ENCODE data around the gene MRPL38. TPM values are rescaled to one million over a fixed set of nuclear protein-coding genes. Genes with fewer than 3 reads are reported as not detected.

Gene MRPL38
- total and polyA plus RNA-seq, 4 donors: 23.0 to 63.9 (median 50.5) TPM

DNA sequence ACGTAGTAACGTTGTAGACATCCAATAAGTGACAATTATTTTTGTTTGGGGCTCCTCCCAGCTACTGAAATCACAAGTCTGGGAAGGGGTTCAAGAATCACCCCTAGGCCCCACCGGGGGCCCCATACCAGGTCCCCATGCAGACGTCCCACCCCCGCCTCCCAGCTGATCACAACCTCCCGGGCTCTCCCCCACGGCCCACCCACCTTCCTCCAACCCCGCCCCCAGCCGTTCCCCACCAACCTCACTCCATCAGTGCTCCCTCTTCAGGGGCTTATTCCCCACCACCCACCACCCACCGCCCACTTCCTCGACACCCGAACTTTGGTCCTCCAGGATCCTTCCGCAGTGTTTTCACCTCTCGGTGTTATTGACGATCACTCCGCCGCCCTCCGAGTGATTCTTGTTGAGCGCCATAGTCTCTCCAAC, 49.8 kb downstream of the MRPL38 start:
- under 1% methylated on average over 19 of the region's 19 CpGs for WGBS
- peak overlapping the region; percentile 81 to 87 (median 83) for H3K4me3 ChIP-seq (ENCODE audit: low read depth in 1 of 3, low read length in 3 of 3)
- peak overlapping the region; percentile 93 to 100 for H3K9ac ChIP-seq (ENCODE audit: low read depth in 1 of 2, low read length in 2 of 2)
- peaks cover 0 to 11% (median 3%) of the 10 kb centered on the region in 4 donors for H3K36me3 ChIP-seq (ENCODE audit: control insufficient read depth in 4 of 4, insufficient read depth in 3 of 4, low read depth in 1 of 4, low read length in 3 of 4)
- TF ChIP-seq YY1 (IDR thresholded peaks at IDR 0.05): no peak
- no peak for TF ChIP-seq RXRA (IDR thresholded peaks at IDR 0.05)
- no peak for TF ChIP-seq EGR1 (IDR thresholded peaks at IDR 0.05; ENCODE audit: low read depth in 2 of 2)
- no peak for TF ChIP-seq HNF4A (conservative IDR thresholded peaks at IDR 0.05)
- TF ChIP-seq HNF4G (IDR thresholded peaks at IDR 0.05): no peak
- H3K27me3 ChIP-seq (ENCODE audit: control insufficient read depth in 4 of 4, insufficient read depth in 4 of 4, low read length in 3 of 4): no peaks in the 10 kb centered on the region
- DNase-seq (ENCODE audit: low spot score): no peak
- no peaks in the 10 kb centered on the region for H3K9me3 ChIP-seq (ENCODE audit: control insufficient read depth in 4 of 4, low read length in 3 of 4)
- peak overlapping the region; percentile 87 to 96 for H3K27ac ChIP-seq (ENCODE audit: low read depth in 1 of 2, low read length in 2 of 2)
- peaks cover 2 to 37% (median 28%) of the 10 kb centered on the region in 4 donors for H3K4me1 ChIP-seq (ENCODE audit: control insufficient read depth in 4 of 4, insufficient read depth in 4 of 4, low read length in 3 of 4)

DNA sequence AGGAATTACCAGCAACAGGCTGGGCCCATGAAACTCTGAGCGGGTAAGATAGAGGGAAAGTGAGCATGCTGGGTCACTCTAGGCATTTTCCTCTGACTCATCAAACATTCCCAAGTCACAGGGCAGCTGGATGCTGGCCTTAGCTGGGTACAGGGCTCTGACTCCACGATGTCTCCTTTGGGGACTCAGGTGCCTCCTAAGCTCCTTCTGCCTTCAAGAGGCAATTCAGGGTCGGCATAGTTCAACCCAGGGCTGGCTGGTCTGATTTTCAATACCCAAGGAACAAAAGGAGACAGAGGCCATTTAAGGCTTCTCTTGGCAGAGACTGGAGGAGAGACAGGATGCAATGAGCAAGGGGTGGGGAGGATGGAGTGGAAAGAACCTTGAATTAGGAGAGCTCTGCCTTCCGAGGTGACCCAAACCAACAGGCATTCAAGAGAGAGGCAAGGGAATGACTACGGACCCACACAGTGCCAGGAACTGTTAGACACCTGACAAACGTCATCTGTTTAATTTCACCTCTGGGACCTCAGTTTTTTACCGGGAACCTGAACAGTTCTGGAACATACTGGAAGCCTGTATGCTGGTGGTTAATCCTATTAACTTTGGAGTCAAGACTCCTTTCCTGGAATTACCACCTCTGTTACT, 50.5 kb downstream of the MRPL38 start:
- Histone ChIP-seq H3K4me3 (ENCODE audit: low read depth in 1 of 3, low read length in 3 of 3) (peak overlapping the region; percentile 81 to 87 (median 83)), H3K27ac (ENCODE audit: low read depth in 1 of 2, low read length in 2 of 2) (peak overlapping the region; percentile 87 to 96), H3K36me3 (ENCODE audit: control insufficient read depth in 4 of 4, insufficient read depth in 3 of 4, low read depth in 1 of 4, low read length in 3 of 4) (peaks cover 5 to 18% (median 10%) of the 10 kb centered on the region in 4 donors), H3K27me3 (ENCODE audit: control insufficient read depth in 4 of 4, insufficient read depth in 4 of 4, low read length in 3 of 4) (no peaks in the 10 kb centered on the region), H3K9ac (ENCODE audit: low read depth in 1 of 2, low read length in 2 of 2) (peak overlapping the region; percentile 93 to 100), H3K4me1 (ENCODE audit: control insufficient read depth in 4 of 4, insufficient read depth in 4 of 4, low read length in 3 of 4) (peaks cover 2 to 44% (median 30%) of the 10 kb centered on the region in 4 donors), H3K9me3 (ENCODE audit: control insufficient read depth in 4 of 4, low read length in 3 of 4) (no peaks in the 10 kb centered on the region)
- TF ChIP-seq FOXA1 (IDR thresholded peaks at IDR 0.05): no peak
- TF ChIP-seq SP1 (IDR thresholded peaks at IDR 0.05): no peak
- no peak for TF ChIP-seq TAF1 (conservative IDR thresholded peaks at IDR 0.05)
- TF ChIP-seq GABPA (IDR thresholded peaks at IDR 0.05 in 1 of 2, conservative IDR thresholded peaks at IDR 0.05 in 1 of 2): no peak
- TF ChIP-seq, protein P1, sequence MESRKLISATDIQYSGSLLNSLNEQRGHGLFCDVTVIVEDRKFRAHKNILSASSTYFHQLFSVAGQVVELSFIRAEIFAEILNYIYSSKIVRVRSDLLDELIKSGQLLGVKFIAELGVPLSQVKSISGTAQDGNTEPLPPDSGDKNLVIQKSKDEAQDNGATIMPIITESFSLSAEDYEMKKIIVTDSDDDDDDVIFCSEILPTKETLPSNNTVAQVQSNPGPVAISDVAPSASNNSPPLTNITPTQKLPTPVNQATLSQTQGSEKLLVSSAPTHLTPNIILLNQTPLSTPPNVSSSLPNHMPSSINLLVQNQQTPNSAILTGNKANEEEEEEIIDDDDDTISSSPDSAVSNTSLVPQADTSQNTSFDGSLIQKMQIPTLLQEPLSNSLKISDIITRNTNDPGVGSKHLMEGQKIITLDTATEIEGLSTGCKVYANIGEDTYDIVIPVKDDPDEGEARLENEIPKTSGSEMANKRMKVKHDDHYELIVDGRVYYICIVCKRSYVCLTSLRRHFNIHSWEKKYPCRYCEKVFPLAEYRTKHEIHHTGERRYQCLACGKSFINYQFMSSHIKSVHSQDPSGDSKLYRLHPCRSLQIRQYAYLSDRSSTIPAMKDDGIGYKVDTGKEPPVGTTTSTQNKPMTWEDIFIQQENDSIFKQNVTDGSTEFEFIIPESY (IDR thresholded peaks at IDR 0.05): no peak
- peak; percentile 40 for TF ChIP-seq YY1 (IDR thresholded peaks at IDR 0.05)
- no peak for TF ChIP-seq RAD21 (IDR thresholded peaks at IDR 0.05)
- peak; percentile 10 for TF ChIP-seq NR2F2 (IDR thresholded peaks at IDR 0.05)
- TF ChIP-seq, protein P2, sequence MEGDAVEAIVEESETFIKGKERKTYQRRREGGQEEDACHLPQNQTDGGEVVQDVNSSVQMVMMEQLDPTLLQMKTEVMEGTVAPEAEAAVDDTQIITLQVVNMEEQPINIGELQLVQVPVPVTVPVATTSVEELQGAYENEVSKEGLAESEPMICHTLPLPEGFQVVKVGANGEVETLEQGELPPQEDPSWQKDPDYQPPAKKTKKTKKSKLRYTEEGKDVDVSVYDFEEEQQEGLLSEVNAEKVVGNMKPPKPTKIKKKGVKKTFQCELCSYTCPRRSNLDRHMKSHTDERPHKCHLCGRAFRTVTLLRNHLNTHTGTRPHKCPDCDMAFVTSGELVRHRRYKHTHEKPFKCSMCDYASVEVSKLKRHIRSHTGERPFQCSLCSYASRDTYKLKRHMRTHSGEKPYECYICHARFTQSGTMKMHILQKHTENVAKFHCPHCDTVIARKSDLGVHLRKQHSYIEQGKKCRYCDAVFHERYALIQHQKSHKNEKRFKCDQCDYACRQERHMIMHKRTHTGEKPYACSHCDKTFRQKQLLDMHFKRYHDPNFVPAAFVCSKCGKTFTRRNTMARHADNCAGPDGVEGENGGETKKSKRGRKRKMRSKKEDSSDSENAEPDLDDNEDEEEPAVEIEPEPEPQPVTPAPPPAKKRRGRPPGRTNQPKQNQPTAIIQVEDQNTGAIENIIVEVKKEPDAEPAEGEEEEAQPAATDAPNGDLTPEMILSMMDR (IDR thresholded peaks at IDR 0.05; ENCODE audit: low read depth, low read length, missing input control): no peak
- TF ChIP-seq HNF4G (IDR thresholded peaks at IDR 0.05): no peak
- no peak for TF ChIP-seq HNF4A (conservative IDR thresholded peaks at IDR 0.05)
- TF ChIP-seq, protein P3, sequence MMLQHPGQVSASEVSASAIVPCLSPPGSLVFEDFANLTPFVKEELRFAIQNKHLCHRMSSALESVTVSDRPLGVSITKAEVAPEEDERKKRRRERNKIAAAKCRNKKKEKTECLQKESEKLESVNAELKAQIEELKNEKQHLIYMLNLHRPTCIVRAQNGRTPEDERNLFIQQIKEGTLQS (IDR thresholded peaks at IDR 0.05): no peak
- peak in 1 of 2 donors; percentile 17 for TF ChIP-seq RXRA (IDR thresholded peaks at IDR 0.05)
- TF ChIP-seq, protein P4, sequence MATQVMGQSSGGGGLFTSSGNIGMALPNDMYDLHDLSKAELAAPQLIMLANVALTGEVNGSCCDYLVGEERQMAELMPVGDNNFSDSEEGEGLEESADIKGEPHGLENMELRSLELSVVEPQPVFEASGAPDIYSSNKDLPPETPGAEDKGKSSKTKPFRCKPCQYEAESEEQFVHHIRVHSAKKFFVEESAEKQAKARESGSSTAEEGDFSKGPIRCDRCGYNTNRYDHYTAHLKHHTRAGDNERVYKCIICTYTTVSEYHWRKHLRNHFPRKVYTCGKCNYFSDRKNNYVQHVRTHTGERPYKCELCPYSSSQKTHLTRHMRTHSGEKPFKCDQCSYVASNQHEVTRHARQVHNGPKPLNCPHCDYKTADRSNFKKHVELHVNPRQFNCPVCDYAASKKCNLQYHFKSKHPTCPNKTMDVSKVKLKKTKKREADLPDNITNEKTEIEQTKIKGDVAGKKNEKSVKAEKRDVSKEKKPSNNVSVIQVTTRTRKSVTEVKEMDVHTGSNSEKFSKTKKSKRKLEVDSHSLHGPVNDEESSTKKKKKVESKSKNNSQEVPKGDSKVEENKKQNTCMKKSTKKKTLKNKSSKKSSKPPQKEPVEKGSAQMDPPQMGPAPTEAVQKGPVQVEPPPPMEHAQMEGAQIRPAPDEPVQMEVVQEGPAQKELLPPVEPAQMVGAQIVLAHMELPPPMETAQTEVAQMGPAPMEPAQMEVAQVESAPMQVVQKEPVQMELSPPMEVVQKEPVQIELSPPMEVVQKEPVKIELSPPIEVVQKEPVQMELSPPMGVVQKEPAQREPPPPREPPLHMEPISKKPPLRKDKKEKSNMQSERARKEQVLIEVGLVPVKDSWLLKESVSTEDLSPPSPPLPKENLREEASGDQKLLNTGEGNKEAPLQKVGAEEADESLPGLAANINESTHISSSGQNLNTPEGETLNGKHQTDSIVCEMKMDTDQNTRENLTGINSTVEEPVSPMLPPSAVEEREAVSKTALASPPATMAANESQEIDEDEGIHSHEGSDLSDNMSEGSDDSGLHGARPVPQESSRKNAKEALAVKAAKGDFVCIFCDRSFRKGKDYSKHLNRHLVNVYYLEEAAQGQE (IDR thresholded peaks at IDR 0.05): peak; percentile 61
- peak in 1 of 2 donors; percentile 7 for TF ChIP-seq JUND (IDR thresholded peaks at IDR 0.05)
- DNase-seq (ENCODE audit: low spot score): no peak
- 21% methylated on average over 7 of the region's 7 CpGs for WGBS
